Activated CD8-positive, alpha-beta memory T cell treated with anti-CD3 and anti-CD28 coated beads for 36 hours (primary cell): ENCODE results near the gene BRD3OS. TPM values are rescaled to one million over a fixed set of nuclear protein-coding genes. Genes with fewer than 3 reads are reported as not detected.
"Not testable (repeated sequence)": the region's sequence is repeated elsewhere in the genome, so short reads cannot be mapped to it uniquely, and the experiment has no call there.

Source experiments
- CTCF ChIA-PET: fragments of 350-600 bp; sonication (Branson Sonifier 250); formaldehyde crosslinking; loops from one replicate; lab custom pipeline; 2021; ENCODE audit warnings: antibody characterized with exemption; lab: Charles Lee
- POLR2A ChIA-PET: fragments of 350-600 bp; sonication (Branson Sonifier 250); formaldehyde crosslinking; loops from one replicate; lab custom pipeline; 2021; ENCODE audit warnings: antibody characterized with exemption; lab: Charles Lee
- total RNA-seq, 2 experiments: library from RNA; stranded (reverse); gene quantifications; one replicate each; pipeline ENCODE4 v1.2.3, GENCODE V29; 2021

The BRD3OS gene
- total RNA-seq, 2 experiments from 2014 or later: 16.4 to 16.7 TPM

DNA sequence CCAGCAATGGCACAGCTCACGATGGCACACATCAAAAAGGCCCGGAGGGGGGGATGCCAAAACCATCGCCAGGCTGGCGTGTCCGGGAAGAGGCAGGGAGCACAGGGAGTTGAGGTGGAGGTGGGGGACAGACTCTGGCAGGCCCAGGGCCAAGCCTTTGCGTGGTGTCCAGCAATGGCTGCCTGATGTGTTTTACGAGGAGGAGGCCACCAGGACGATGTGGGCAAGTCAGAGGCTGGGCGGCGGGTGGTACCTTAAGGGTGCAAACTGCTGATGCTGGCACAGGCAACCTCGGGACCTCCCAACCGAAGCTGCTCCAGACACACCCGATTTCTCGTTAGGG is 37.9 kb upstream of the BRD3OS start:
- CTCF ChIA-PET: no interaction called here
- POLR2A ChIA-PET: no interaction called here

DNA sequence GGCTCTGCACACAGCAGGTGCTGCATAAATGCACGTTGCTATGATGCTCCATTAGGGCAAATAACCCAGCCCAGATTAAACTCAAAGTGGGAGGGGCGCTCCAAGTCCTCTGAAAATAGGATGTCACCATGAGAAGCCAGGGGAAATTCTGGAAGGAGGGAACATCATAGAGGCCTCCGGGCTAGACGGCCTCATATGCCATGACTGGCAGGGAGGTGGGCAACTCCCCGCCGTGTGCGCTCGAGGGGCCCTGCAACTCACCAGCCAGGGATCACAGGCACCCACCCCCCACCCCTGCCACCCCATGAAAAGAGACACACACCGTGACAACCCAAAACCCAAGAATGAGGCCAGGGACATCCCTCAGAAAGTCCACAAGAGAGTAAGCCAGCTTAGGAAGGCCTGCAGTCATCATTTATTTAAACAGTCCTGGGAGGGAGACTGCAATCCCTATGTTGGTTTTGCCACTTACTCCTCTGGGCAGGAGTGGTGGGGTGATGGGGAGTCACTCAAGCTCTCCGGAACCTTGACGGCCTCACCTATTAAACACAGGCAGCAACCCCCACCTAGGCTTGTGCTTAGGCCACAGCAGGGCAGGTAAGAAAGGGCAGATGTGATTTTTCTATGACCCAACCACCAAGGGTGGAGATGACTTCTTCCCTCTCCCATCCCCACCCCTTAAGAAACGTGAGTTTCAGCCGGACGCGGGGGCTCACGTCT is 37.2 kb upstream of the BRD3OS start:
- ChIA-PET CTCF (no interaction called here), POLR2A (no interaction called here)

DNA sequence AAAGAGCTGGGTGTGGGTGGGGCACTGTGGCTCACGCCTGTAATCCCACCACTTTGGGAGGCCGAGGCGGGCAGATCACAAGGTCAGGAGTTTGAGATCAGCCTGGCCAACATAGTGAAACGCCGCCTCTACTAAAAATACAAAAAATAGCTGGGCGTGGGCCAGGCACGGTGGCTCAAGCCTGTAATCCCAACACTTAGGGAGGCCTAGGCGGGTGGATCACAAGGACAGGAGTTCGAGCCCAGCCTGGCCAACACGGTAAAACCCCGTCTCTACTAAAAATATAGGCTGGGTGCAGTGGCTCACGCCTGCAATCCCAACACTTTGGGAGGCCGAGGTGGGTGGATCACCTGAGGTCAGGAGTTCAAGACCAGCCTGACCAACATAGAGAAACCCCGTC is 36.5 kb upstream of the BRD3OS start:
- POLR2A ChIA-PET, CTCF ChIA-PET: not testable (repeated sequence)

DNA sequence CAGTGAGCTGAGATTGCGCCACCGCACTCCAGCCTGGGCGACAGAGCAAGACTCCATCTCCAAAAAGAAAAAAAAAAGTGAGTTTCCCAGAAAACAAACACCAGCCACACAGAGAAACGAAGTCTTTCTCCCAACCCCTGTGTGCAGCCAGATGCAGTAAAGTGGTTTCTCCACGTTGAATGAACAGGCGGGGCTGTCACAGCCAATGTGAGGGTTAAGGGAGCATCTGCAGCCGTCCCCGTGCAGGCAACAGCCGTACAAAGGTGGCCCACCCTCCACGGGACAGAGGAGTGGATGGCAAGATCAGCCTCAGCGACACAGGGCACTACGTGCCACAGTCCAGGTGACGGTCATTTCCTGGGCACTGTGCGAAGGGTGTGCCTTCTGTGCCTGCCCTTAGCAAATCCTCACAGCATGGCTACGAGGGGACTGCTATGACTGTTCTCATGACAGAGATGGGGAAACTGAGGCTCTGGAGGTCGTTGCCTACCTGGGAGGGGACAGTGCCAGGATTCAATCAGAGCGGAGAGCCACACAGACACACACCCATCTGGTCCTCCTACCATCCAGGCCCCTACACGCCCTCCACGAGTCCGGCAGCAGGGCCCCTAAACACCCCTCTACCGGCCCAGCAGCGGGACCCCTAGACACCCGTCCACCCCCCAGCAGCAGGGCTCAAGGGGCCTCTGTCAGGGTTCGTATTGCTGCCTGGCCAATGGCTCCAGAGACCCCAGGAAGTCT is 35.5 kb upstream of the BRD3OS start:
- ChIA-PET CTCF (no interaction called here), POLR2A (no interaction called here)

DNA sequence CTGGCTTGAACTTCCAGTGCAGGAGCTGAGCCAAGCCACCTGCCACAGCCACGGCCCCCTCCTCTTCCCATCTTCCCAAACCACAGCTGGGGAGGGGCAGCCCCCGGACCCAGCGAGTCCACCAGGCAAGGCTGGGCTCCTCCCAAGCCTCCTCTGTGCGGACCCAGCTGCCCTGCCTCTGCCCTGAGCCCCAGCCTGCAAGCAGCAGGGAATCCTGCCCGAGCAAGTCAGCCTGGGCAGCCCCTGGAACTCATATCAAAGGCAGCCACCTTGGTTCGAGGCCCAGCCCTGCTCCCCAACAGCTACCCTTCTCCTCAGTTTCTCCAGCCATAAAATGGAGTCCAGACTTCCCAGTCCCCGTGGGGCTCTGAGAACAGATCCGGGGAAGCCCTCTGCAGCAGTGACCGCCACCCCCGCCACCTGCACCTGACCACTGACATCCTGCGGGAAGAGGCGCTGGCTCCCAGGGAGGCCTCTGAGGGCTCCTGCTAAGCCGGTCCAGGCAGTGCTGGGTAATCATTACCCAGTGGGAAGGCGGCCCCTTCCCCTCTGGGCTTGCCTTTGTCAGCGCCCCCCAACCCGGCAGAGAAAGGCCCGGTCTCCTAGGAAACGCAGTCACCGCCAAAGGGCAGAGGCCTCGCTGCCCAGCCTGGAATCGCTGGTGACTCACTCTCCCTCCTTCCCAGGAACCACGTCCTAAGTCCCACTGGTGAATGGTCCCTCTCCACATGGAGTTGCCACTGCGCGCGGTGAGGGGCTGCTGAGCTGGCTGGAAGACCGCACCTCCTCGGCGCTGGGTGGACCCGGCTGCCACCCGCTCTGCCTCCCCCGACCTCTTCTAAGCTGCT is 34.7 kb upstream of the BRD3OS start:
- POLR2A ChIA-PET: no interaction called here
- CTCF ChIA-PET: interaction anchor here (1.3 kb wide), 1 partner anchor 35 kb away, joined by 4 read pairs; the partner anchor contains the start of gene BRD3OS

DNA sequence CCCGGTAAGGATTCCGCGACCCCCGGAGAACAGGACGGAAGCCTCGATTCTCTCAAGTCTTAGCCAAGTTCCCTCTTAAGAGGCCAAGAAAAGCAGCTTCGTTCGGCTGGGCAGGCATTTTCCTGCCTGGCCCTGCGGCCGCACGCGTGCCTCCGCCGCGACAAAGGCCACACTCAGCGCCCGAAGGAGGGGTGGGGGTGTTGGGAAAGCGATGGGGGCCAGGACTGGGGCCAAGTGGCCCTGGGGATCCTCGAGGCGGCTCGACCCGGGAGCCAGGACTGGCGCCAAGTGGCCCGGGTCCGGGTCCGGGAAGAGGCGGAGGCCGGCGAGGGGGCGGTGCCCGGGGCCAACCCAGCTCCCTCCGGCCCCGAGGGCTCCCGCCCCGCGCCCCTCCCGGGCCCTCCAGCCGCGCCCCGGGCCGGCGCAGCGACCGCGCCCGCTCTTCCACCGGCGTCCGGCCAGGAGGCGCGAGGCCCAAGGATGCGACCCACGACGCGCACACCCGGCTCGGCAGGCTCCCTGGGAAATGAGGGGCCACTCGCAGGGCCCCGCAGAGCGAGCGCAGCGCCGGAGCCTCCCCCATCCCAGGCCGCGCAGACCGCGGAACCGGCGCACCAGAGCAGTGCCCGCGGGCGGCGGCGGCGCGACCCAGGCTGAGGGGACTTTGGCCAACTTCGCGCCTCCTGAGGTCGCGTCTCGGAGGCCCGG is 33.9 kb upstream of the BRD3OS start:
- ChIA-PET CTCF (interaction anchor here (1.3 kb wide), 1 partner anchor 35 kb away, joined by 4 read pairs; the partner anchor contains the start of gene BRD3OS), POLR2A (no interaction called here)

DNA sequence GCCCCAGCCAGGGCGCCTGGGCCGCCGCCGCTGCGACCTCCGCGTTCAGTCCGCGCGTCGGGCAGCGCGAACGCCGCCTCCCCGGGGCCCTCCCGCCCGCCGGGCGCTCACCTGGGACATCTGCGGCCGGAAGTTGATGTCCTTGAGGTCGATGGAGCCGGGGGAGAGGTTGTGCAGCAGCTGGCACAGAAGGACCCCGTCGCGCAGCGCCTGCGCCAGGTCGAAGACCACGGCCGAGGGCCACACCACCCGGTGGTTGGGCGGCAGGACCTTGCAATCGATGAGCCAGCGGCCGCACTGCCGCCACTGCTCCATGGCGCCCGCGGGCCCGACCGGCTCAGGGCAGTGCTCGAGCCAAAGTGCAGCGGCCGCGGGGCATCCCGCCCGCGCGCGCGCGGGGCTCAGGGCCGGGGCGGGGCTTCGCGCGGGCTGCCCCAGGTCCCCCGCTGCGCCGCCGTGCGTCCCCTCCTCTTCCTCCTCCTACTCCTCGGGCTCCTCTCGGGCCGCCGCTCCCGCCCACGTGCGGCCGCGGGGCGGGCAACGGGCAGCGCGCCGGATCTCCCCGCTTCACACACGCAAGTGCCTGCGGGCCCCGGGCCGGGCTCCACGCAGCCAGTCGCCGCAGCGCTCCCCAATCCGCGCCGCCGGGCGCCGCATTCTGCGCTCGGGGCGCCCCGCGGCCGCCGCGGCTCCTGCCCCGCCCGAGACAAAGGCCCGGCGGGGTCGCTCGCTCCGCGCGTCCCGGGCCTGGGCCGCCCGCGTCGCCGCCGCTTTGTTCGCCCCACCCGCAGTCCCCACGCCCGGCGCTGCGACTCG is 33.1 kb upstream of the BRD3OS start, which contains the start of gene VAV2:
VAV2 (minus strand) TSS at position 361 of the 816 bp plus-strand sequence; CDS start at position 315, 46 bp downstream.
- CTCF ChIA-PET: interaction anchor here (1.3 to 3.7 kb wide), 4 partner anchors 34 to 210 kb away, joined by 4 to 64 read pairs (median 34); partner anchors contain the start of gene BRD3OS

DNA sequence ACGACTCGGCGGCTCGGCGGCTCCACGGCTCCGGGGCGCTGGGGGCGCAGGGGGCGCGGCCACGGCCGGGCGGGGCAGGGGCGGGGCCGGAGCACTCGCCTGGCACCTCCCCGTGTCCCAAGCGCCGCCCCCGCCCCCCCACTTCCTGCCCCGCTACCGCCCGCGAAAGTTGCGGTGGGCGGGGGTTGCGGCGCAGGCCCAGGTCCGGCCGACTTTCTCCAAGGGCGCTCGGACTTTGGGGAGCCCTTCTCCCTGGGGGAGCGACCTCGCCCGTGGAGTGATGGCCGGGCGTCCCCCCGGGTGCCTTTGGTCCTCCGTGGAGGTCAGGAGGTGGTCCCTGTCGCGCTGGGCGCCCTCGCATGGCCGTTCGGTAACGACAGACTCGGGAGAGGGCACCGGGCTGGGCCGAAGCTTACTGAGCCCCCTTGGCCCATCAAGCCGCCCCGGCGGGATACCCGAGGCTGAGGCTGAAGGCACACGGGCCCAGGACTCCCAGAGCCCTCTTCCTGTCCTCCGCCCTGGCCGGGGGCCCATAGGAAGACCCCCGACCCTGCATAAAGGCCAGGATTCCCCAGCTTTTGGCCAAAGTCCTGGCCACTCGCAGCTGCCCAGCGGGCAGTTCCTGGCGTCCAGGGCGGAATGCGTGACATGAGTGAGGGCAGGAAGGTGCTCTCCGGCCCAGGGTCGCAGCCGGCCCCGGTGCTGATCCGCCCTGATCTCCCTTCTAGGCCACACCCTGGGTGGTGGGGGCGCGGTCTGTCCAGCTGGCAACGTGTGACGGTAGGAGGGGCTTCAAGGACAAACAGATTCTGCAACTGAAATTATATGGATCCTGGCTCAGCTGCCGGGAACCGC is 32.3 kb upstream of the BRD3OS start:
- CTCF ChIA-PET: interaction anchor here (0.9 to 3.7 kb wide), 9 partner anchors 32 to 253 kb away, joined by 4 to 64 read pairs (median 7); partner anchors contain the start of gene BRD3OS

More for the DNA sequence above, 33.1 kb upstream of the BRD3OS start, which contains the start of gene VAV2:
- POLR2A ChIA-PET: no interaction called here

DNA sequence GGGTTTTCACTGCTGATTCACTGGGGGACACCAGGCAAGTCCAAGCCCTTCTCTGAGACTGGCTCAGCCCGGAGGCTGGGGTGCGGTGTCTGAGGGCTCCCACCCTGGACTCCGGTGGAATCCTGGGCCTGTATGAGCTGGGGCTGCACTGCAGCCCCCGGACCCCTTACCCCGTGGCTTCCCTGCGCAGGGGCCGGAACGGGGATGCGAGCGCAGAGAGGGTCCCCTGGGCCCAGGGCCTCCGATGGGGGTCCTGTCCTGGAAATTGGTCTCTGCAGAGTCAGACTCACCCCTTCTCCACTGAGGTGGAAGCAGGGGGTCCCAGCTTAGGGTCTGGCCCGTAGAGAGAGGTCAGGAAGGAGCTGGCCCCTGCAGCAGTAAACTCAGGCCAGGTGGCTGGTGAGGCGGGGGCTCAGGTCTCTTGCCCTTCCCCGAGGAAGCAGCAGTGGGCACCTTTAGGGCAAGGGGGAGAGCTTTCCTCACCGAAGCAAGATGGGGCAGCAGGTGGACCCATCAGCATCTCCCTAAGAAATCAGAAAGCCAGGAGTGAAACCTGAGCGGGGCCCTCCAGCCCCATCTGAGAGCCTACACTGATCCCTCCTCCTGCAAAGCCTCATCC is 31.5 kb upstream of the BRD3OS start:
- ChIA-PET CTCF (interaction anchor here (0.5 to 3.7 kb wide), 17 partner anchors 9 to 590 kb away, joined by 3 to 64 read pairs (median 7); partner anchors contain the start of gene BRD3OS), POLR2A (interaction anchor here (1.1 kb wide), 1 partner anchor 72 kb away, joined by 3 read pairs; no protein-coding TSS in a partner anchor)

More for the DNA sequence above, 32.3 kb upstream of the BRD3OS start:
- POLR2A ChIA-PET: interaction anchor here (1.1 kb wide), 1 partner anchor 73 kb away, joined by 3 read pairs; no protein-coding TSS in a partner anchor

DNA sequence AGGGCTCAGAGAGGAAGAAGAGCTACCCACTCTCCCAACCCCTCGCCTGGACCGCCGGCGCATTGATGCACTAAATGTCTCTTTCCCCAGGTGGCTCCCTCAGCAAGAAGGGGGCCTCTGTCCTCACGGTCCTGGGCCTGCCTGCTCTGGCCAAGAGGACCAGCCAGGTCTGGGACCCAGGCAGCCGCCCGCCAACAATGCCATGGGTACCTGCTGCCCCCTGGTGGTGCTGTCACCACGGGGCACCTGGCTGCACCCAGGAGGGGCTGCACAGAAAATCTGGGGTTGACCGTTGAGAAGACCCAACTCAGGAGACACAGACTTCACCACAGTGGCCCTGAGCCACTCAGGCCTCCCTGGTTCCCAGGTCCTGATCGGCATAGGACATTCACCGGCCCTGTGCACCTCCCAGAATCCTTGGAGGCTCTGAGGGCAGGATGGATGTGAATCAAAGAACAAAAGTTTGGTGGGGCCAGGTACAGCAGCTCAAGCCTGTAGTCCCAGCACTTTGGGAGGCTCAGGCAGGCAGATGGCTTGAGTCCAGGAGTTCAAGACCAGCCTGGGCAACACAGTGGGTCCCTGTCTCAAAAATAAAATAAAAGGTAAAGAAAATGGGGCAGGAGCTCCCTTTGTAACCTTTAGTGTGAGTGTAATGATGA is 30.8 kb upstream of the BRD3OS start:
- ChIA-PET CTCF (interaction anchor here (0.5 to 3.7 kb wide), 19 partner anchors 9 to 591 kb away, joined by 3 to 64 read pairs (median 6); partner anchors contain the start of gene BRD3OS), POLR2A (interaction anchor here (0.6 kb wide), 1 partner anchor 31 kb away, joined by 7 read pairs; the partner anchor contains the start of gene BRD3OS)

DNA sequence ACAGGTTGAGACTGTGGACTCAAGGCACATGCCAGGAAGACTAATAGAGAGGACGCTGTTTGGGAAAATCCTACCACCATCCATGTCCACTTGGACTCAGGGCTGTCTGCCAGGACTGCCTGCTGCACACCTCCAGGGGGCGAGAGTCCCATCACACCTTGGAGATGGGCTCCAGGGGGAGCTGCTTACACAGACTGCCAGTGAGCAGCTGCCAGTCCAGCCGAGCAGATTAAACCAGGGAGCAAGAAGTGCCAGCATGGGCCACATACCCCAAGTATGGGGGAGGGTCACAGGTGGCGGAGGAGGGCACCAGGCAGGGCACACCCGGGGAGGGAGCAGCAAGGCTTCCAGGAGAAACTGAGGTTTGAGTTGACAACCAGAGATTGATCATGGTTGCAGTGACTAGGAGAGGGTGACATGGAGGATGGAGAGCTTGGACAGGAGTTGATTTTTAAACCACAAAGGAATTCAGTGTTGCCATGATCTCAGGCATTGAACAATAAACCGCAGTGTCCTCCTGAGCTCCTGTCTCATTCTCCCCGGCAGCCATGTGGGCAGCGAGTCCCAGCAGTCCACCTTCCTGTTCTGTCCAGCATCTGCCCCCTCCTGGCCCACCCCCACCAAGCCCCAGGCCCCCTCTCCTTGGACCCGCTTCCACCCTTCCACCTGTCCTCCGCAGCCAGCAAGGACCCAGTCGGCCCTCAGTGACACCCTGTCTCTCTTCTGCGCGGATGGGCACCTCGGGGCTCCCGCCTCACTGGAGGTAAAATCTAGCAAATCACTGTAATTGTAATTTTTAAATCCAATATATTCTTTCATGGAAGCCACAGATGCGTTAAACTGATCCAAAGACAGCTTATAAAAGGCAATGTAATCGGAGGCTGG is 30.0 kb upstream of the BRD3OS start:
- ChIA-PET CTCF (interaction anchor here (0.7 to 3.7 kb wide), 15 partner anchors 8 to 592 kb away, joined by 3 to 64 read pairs (median 7); no protein-coding TSS in a partner anchor), POLR2A (no interaction called here)

DNA sequence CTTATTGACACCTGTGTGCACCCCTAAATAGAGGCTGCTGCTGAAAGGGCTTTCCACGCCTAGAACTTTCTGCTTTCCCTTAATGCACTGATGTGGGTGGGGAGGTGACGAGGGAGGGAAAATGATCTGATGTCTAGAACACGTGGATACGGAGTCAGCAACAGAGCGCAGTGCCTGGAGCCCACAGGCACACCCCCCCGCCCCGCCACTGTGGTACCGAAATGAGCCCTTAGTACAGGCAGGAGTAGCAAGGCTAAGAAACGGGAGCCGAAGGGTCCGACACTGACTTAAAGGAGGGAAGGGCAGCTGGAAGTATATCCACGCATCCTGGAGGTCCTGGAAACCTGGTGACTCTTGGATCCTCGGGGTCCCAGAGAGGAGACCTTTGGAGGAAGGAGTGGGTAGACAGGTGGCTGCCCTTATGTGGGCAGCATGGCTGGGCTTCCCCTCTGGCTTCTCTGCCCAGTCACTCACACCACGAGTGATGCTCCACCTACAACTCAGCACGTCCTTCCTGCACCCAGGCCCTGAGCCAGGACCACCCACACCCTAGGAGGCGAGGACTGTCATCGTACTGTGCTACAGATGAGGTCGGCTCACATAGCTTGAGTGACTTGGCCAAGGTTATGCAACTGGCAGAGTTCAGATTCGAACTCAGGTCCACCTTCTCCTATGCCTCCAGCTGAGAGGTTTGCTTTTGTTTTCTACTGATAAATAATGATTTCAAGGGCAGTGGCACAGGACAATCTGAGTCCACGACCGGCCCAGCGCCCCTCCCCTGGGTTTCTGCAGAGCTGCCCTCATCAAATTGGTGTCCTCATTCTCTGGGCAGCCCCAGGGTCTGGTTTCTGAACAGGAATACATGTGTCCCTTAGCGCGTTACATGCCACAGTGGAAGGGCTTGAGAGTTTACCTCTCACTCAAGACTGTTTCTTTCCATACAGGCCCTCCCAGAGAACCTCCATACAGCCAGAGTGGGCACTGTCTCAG is 28.5 kb upstream of the BRD3OS start:
- ChIA-PET POLR2A (no interaction called here), CTCF (interaction anchor here (0.7 to 1.4 kb wide), 2 partner anchors 13 to 205 kb away, joined by 3 read pairs; no protein-coding TSS in a partner anchor)

DNA sequence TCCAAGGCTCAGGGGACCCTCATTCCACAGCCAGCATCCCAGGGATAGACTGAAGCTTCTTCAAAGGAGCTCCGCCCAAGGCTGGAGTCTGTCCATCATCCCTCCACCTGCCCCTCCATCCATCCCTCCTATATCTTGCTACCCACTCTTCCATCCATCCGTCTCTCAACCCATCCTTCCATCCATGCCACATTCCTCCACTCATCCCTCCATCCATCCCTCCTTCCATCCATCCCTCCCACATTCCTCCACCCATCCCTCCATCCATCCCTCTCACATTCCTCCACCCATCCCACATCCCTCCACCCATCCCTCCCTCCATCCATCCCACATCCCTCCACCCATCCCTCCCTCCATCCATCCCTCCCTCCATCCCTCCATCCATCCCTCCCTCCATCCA is 27.7 kb upstream of the BRD3OS start:
- POLR2A ChIA-PET: no interaction called here
- CTCF ChIA-PET: interaction anchor here (0.7 kb wide), 1 partner anchor 205 kb away, joined by 3 read pairs; no protein-coding TSS in a partner anchor
